HL-60/S4 treated with phorbol 12-myristate 13-acetate at 8.2 ng/mL for 4 days and 3 days (cell line): ENCODE measurements around the gene STK4.

ENCODE experiments used
- in situ Hi-C: fragments of 300-500 bp; cut with MboI; formaldehyde crosslinking; loops from 2 replicates; pipeline ENCODE4 v1.15.0; 2022; ENCODE audit warnings: low sequenced_read_pairs

STK4 gene

DNA sequence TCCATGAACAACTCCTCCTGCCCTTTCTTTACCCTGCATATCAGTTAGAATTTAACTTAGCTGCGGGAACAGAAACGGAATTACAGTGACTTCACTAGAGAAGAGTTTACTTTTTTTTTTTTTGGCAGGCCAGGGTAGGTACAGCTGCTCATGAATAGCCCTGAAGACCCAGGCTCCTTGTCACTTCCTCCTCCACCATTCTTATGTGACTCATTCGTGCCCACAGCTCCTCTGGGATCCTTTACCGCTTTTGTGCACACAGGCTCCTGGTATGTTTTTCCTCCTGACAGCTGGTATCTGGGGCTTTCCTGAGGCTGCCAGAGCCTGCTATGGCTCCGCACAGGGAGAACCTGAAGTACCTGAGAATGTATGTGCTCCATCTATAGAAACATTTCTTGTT is 138.5 kb downstream of the STK4 start:
- in situ Hi-C loops: no loop called here

DNA sequence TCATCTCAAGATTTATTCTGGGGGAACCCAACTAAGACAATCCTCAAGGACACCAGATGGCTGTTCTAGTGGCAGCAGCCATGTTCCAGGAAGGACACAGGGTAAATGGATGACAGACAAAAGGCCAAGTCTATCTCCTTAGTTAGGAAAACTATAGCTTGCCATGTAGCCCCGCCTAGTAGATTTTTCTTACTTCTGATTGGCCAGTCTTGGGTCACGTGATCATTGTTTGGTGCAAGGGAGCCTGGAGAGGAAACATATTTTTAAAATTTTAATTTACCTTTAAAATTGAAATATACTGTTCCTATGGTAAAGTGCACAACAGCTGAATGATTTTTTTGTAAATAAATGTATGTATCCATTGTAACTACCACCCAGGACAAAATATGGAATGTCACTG is 139.0 kb downstream of the STK4 start:
- in situ Hi-C loops: no loop called here

DNA sequence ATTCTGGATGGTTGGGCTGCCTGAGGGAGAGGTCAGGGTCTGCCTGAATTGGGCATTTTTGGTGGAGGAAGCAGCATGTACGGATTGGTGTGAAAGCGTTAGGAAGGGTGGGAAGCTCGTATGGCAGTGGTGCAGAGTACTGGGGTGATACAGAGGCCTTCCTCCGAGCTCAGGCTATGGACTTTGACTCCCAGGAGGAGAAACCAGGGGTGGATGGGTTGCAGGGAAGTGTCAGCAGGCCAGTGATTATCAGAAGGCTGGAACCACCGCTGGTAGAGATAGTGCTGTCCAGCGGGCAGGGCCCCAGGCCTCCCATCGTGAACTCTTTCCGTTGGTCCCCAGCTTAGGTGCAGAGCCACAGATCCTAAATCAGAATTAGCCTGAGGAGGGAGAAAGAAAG is 143.3 kb downstream of the STK4 start:
- in situ Hi-C loops: no loop called here

DNA sequence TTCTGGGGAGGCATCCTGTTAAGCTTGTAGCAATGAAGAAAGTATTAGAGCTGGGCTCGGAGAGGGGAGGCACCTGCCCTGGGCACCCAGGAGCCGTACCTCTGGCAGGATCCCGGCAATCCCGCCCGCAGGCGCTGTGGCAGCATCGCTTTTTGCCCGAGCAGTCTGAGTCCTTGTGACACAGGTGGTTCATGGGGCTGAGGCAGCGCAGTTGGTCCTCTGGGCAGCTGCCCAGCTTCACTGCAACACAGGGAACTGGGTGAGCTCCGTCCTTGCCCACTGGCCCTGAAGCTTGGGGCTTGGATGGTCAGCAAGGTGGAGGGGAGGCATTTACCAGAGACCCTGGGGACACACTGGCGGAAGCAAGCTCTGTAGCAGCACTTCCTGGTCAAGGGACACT is 144.0 kb downstream of the STK4 start:
- in situ Hi-C loops: no loop called here

DNA sequence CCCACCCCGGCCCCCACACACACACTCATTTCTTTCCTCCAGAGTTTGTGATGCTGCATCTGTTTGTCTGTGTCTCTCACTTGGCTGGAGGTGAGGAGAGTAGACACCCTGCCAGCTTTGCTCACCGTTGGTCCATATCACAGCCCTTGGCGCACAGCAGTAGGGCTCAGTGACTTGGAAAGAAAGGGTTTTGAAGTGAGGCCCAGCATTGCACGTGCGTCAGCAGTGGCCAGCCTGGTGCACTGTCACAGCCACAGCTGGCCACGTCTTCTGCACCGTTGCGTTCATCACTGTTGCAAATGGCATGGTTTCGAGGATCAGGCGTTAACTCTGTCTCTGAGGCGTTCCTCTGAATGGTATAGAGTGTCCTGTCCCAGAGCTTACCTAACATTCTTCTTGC is 145.0 kb downstream of the STK4 start:
- in situ Hi-C loops: no loop called here

DNA sequence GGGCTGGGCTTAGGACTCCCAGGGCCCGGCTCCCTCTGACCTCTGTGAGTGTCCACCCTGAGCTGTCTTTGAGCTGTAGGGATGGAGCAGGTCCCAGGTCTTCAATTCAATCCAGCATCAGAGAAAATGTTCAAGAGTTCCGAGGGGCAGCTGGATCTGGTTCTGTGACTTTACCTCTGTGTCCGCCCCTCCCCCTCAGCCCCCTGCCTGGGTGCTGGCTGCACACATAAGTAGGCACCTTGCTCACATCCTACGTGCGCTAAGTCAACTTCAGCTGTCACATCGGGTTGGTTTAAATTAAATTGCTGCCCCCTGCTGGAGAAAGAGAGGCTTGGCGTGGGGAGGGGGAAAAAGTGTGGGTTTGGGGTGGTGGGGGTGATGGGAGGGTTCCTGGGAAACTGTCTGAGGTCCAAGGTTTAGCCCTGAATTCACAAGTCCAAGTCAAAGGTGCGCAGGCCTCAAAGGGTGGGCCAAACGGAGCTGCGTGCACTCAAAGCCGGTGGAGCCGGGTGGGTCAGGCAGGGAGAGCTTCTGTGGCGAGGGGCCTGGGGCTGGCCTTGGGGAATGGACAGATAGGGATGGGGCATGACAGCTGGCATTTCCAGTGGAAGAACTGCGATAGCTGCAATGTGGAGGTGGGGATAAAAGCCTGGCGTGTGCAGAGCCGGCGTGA is 145.6 kb downstream of the STK4 start:
- in situ Hi-C loops: no loop called here

DNA sequence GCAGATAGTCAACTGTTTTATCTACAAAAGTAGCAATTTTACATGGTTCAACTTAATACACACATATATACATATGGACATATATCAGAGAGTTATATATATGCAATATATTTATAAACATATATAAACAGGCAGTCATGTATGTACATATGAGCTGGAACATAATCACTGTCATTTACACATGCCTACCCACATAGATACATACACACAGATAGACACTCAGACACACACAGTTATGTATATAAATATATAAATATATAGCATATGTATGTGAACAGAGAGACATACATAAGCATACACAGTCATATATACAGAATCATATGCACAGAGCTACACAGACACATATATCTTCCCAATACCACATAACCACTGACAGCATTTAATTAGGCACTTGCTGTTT is 146.4 kb downstream of the STK4 start:
- in situ Hi-C loops: no loop called here

DNA sequence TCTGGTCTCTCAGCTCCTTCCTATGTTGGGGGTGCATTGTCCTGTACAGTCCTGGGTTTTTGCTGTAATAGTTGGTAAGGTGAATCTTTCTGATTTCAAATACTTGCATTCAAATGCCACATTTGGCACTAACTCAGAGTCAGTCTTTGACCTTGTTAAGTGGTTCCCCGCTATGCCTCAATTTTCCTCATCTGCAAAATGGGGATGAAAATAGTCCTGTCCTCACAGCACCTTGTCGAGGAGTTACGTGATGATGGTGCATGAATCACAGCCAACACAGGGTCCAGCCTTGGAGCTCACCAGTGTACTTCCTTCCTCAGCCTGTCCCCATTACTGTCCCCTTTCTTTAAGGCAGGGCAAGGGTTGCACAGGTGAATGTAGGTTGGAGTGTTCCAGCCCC is 147.6 kb downstream of the STK4 start:
- in situ Hi-C loops: no loop called here

DNA sequence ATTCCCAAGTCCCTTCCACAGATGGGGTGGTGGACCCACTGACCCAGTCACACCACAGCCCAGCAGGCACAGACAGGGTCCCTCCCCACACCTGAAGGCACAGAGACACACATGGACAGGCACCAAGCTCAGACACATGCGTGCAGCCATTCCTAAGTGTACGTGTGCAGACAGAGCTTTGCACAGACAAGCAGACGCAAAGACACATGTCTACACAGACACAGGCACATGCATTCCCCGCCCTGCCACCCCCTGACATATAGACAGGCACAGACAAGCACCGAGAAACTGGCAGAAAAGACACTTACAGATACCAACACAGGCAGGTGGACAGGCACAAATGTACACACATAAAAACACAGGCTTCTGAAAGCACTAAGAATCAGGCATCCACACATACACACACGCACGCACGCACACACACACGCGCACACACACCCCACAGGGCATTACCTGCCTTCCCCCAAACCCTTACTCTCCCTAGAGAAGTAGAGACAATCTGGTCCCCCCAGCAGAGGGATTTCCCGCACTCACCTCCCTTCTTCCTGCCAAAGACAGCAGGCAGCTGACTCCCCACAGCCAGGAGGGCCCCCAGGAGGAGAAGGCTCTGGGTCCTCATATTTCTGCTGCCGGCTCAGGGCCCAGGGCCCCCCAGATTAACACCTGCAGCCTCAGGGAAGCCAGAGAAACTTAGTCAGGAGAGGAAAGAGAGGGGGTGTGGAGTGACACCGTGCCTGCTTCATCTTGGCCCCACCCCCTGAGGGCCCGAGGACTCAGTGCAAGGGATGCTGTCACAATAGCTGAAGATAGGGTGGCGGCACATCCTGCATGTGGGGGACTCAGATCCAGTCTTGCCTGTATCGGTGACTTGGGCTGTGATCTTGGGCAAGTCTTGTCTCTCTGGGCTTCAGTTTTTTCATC is 148.4 kb downstream of the STK4 start, which contains the start of gene WFDC5:
Gene WFDC5 (minus strand): TSS at position 710 of the 921 bp plus-strand sequence. CDS start 91 bp downstream, at position 619.
- in situ Hi-C loops: no loop called here

DNA sequence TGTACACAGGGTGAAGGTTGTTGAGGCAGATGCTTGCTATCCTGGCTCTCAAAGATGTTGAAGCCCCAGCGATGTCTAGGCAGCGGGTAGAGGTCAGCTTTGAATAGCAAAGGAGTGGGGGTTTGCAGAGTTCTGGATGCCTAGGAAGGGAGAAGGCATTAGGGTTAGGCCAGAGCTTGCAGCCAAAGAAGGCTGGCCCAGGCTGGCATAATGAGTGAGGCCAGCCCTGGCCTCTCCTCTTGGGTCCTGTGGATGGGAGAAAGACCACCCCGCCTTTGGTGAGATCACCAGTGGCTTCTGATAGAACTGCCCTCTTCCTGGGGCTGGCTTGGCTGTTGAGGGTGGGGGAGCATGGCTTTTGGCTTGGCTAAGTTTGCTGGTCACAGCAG is 149.1 kb downstream of the STK4 start:
- in situ Hi-C loops: no loop called here

DNA sequence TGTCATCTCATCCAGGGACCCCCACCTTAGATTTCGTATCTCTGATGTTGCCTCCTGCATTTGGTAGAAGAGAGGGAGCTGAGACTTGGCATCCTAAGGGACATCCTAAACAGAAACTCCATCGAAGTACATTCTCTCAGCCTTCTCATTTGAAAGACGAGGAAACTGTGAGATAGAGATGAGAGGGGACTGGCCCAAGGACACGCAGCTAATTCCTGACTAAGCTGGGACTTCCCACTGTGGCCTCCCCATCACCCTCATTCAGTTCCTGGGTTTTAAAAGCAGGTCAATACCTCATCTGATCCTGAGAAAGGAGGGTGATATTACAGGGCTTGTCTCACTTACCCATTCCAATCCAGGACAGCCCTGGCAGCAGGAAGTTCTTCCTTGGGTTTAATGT is 149.5 kb downstream of the STK4 start:
- in situ Hi-C loops: no loop called here

DNA sequence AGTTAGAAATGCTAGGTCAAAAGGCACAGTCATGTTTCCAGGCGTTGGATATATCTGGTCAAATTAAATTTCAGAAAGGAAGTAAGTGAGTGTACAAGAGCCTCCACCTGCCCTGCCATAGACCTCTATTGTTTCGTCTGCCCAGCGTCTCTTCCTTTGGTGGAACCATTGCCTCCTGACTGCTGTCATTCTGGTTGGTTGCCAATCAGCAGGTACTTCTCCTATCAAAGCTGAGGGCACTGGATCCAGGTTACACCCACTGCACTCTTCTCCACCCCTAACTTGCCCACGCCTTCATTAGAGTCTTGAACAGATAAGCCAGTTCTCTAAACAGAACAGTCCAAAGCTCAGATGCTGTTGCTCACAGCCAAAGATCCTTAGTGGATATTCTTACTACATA is 151.3 kb downstream of the STK4 start:
- in situ Hi-C loops: no loop called here

DNA sequence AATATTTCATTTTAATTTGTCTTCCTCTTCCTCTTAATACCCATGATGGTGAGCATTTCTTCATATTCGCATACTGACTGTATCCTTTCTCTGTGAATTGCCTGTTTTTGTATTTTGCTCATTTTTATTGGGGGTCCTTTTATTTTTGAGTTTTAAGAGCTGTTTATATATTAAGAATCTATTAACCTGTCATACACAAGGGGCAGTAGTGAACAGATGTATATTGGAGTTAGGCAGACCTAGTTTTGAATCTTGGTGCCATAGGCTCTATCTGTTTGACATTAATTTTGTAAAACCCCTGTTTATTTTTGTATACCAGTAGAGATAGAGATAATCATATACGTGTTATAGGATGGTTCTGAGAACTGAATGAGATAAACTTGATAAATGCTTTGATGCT is 151.7 kb downstream of the STK4 start:
- in situ Hi-C loops: no loop called here

DNA sequence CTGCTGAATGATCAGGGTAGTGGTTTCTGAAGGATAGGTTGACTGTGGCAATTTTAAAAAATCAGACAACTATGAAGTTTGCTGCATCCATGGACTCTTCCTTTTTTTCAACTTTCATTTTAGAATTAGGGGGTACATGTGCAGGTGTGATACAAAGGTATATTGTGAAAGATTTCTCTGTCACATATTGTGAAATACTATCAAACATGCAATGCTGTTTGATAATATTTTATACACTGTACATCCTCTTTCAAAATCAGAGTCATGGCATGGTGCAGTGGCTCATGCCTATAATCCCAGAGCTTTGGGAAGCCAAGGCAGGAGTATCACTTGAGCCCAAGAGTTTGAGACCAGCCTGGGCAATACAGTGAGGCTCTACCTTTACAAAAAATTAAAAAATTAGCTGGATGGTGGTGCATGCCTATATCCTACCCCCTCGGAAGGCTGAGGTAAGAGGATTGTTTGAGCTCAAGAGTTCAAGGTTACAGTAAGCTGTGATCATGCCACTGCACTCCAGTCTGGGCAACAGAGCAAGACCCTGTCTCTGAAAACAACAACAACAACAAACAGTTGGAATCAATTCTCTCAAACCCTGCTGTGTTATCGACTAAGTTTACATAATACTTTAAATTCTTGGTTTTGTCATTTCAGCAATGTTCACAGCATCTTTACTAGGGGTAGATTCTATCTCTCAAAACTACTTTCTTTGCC is 153.4 kb downstream of the STK4 start:
- in situ Hi-C loops: no loop called here

DNA sequence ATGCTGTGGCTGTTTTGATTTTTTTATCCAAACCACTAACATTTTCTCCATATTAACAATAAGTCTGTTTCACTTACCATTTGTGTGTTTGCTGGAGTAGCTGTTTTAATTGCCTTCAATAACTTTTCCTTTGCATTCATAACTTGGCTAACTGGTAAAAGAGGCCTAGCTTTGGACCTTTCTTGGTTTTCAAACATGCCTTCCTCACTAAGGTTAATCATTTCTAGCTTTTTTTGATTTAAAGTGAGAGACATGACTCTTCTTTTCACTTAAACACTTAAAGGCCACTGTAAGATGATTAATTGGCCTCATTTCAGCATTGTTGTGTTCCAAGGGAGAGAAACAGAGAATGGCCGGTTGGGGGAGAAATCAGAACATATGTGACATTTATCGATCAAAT is 155.1 kb downstream of the STK4 start:
- in situ Hi-C loops: no loop called here

DNA sequence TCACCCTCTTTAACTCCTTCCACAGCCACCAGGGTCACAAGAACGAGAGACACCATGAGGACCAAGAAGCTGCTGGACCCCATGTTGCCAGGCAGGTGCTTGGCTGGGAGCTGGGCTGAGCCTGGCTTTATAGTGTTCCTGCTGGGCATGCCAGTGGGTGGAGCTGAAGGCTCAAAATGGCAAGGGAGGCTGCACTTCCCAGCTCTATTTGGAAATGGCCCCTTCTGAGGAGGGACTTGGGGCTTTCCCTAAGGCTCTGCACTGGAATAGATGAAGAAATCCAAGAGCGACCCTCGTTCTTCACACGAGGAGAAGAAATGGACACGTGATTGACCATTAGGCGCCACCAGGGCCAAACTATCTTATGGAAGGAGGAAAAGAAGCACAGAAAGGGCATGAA is 158.1 kb downstream of the STK4 start, which contains the start of gene WFDC12:
Gene WFDC12 (minus strand): TSS at position 101 of the 400 bp plus-strand sequence. CDS start 18 bp downstream, at position 83.
- in situ Hi-C loops: no loop called here

DNA sequence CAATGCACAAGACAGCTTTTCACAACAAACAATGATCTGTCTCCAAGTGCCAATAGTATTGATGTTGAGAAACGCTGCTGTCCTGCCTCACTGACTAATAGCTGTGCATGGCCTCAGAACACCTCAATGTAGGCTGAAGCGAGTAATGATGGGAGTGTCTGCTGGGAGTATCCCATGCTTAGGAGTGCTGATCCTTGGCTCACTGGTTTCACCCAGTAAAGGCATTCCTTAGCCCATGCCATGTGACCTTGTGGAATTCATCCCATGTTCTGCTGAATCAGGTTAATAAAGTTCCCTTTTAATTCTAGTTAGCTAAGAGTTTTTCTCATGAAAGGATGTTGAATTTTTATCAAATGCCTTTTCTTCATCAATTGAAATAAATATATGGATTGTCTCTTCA is 161.8 kb downstream of the STK4 start:
- in situ Hi-C loops: no loop called here
